ENCODE data around the gene UACA. TPM values are rescaled to one million over a fixed set of nuclear protein-coding genes. Genes with fewer than 3 reads are reported as not detected.

The UACA gene
- total and polyA plus RNA-seq, 2 of the 8 experiments (the other 6 are each of a cell fraction or from before 2014, with no cell fraction given): 28.6 to 38.9 TPM

DNA sequence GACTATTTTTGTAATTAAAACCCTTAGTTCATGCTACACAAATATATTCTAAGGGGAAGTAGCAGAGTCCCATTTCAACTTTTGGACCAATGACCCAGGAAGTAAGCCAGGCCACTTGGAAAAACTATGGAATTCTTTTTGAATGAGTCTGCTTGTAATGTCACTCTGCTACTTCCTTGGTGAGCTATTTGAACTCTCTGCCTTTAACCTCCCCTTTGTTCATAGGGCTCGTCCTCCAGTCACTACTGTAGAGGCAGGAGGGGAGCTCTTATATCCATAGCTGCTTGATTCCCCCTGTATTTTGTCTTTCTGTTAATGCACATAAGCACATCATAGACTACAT is 119.6 kb downstream of the UACA start:
- TF ChIP-seq CTBP2 (IDR thresholded peaks at IDR 0.05; ENCODE audit: borderline replicate concordance, insufficient read depth, insufficient read length, low read length): no peak
- Histone ChIP-seq H3K9me3 (ENCODE audit: insufficient read depth in 2 of 2, low read depth in 1 of 2, low read length in 1 of 2) (no peaks in the 10 kb centered on the region), H2BK12ac (ENCODE audit: low read depth, low read length) (no peak overlapping the region), H3K27ac (ENCODE audit: low read depth, low read length) (no peak overlapping the region), H4K8ac (ENCODE audit: extremely low read depth, insufficient read depth, low read length) (no peak overlapping the region), H3K4me1 (replicated peaks in 1 of 4; ENCODE audit: control insufficient read depth in 3 of 4, insufficient read depth in 4 of 4, low read length in 3 of 4) (0 out of 7 replicates have a peak, but pooled peaks cover 0 to 2% (median 0%) of the 10 kb centered on the region in 4 experiments), H2BK5ac (ENCODE audit: low read depth, low read length) (no peak overlapping the region), H3K23me2 (ENCODE audit: low read depth, low read length) (no peaks in the 10 kb centered on the region), H2BK20ac (ENCODE audit: low read length) (no peak overlapping the region), H3K18ac (ENCODE audit: extremely low read depth, low read length) (no peak overlapping the region), H3K27me3 (replicated peaks in 1 of 4; ENCODE audit: control insufficient read depth in 3 of 4, extremely low read depth in 1 of 4, insufficient read depth in 3 of 4, low read length in 3 of 4) (no peaks in the 10 kb centered on the region), H2BK120ac (replicated peaks; ENCODE audit: low read depth, low read length) (no peak overlapping the region), H3K4ac (replicated peaks; ENCODE audit: insufficient read length, low read depth, low read length) (no peak overlapping the region), H3K79me2 (ENCODE audit: control insufficient read depth in 1 of 2, insufficient read depth in 2 of 2, low read length in 2 of 2) (no peaks in the 10 kb centered on the region), H3K4me3 (ENCODE audit: extremely low read depth in 1 of 4, insufficient read depth in 2 of 4, low read depth in 3 of 4, low read length in 4 of 4) (no peak overlapping the region), H2AK5ac (ENCODE audit: low read depth, low read length) (no peak overlapping the region), H4K20me1 (replicated peaks in 1 of 2; ENCODE audit: control insufficient read depth in 1 of 2, insufficient read depth in 2 of 2, low read length in 2 of 2) (no peaks in the 10 kb centered on the region), H3K23ac (ENCODE audit: insufficient read length) (no peak overlapping the region), H3K14ac (ENCODE audit: insufficient read length) (no peak overlapping the region), H3K79me1 (ENCODE audit: low read depth, low read length) (no peaks in the 10 kb centered on the region), H2AFZ (ENCODE audit: low read length) (no peak overlapping the region), H2BK15ac (ENCODE audit: low read length) (no peak overlapping the region), H4K5ac (ENCODE audit: insufficient read length, low read depth, low read length) (no peak overlapping the region), H3K56ac (replicated peaks; ENCODE audit: insufficient read length, low read depth, low read length) (no peak overlapping the region), H3K9ac (replicated peaks in 1 of 4; ENCODE audit: extremely low read depth in 1 of 4, low read depth in 3 of 4, low read length in 3 of 4) (no peak overlapping the region), H4K91ac (replicated peaks; ENCODE audit: insufficient read length, low read length) (no peak overlapping the region), H3K4me2 (ENCODE audit: insufficient read depth in 1 of 2, low read depth in 2 of 2, low read length in 2 of 2) (no peak overlapping the region), H3K36me3 (ENCODE audit: control insufficient read depth in 2 of 4, insufficient read depth in 4 of 4, low read length in 3 of 4) (no peaks in the 10 kb centered on the region)
- FAIRE-seq (no peak), DNase-seq (ENCODE audit: low read depth in 1 of 2, low spot score in 2 of 2) (no peak)
- POLR2A ChIA-PET (ENCODE audit: partially characterized antibody): no interaction called here
- CTCF ChIA-PET (ENCODE audit: partially characterized antibody): interaction anchor here (1.3 to 1.6 kb wide), 2 partner anchors 75 to 83 kb away, joined by 3 to 6 read pairs; no protein-coding TSS in a partner anchor
- 80% methylated on average over 1 of the region's 1 CpG; no CpG with 5 or more reads in 1 of the 2 experiments for WGBS, 2 experiments (ENCODE audit: extremely low coverage in 1 of 2, insufficient coverage in 1 of 2, insufficient read length in 1 of 2, insufficient replicate concordance in 2 of 2, low coverage in 1 of 2, low lambda C conversion rate in 2 of 2, missing lambda C conversion rate in 1 of 2)
